Stimulated activated CD4-positive, alpha-beta T cell treated with anti-CD3 and anti-CD28 coated beads, Interleukin-4, amount 100 ng/mL, for 24 hours (primary cell): ENCODE data around the gene FOXRED2.

Experiments
- DNase-seq: peaks from one replicate; pipeline ENCODE4 v3.0.0-alpha.2; 2020

Gene FOXRED2

GRCh38 chr22:36512991-36513390 lies 6.2 kb upstream of the FOXRED2 start:
- no peak for DNase-seq

GRCh38 chr22:36512333-36512732 lies 5.5 kb upstream of the FOXRED2 start:
- no peak for DNase-seq

GRCh38 chr22:36510966-36511881 lies 4.4 kb upstream of the FOXRED2 start:
- DNase-seq: peak; percentile 35

- DNase-seq: no peak
Measured at GRCh38 chr22:36510384-36510783, 3.5 kb upstream of the FOXRED2 start.

- no peak for DNase-seq
Measured at GRCh38 chr22:36507518-36508010, 724 bp upstream of the FOXRED2 start.

GRCh38 chr22:36505998-36506635 lies 723 bp downstream of the FOXRED2 start:
- no peak for DNase-seq

GRCh38 chr22:36497910-36498665 lies 8.8 kb downstream of the FOXRED2 start:
- no peak for DNase-seq

GRCh38 chr22:36493690-36494110 lies 13.1 kb downstream of the FOXRED2 start:
- DNase-seq: no peak

GRCh38 chr22:36492109-36492508 lies 14.7 kb downstream of the FOXRED2 start:
- no peak for DNase-seq

GRCh38 chr22:36491155-36491554 lies 15.7 kb downstream of the FOXRED2 start:
- DNase-seq: no peak

GRCh38 chr22:36486619-36487384 lies 20.0 kb downstream of the FOXRED2 start:
- DNase-seq: peak; percentile 72

GRCh38 chr22:36481393-36482168 lies 25.3 kb downstream of the FOXRED2 start, which contains the start of gene TXN2:
TXN2 (minus strand) TSS chr22:36481640; CDS start chr22:36480837, 803 bp downstream.
- peak; percentile 95 for DNase-seq

- no peak for DNase-seq
Measured at GRCh38 chr22:36480941-36481392, 25.9 kb downstream of the FOXRED2 start.

GRCh38 chr22:36478966-36479365 lies 27.9 kb downstream of the FOXRED2 start:
- no peak for DNase-seq

GRCh38 chr22:36475341-36475740 lies 31.5 kb downstream of the FOXRED2 start:
- DNase-seq: no peak

- DNase-seq: no peak
Measured at GRCh38 chr22:36472689-36473088, 34.2 kb downstream of the FOXRED2 start.

- no peak for DNase-seq
Measured at GRCh38 chr22:36471341-36471821, 35.5 kb downstream of the FOXRED2 start.

- DNase-seq: no peak
Measured at GRCh38 chr22:36470994-36471331, 35.9 kb downstream of the FOXRED2 start.

GRCh38 chr22:36470162-36470993 lies 36.5 kb downstream of the FOXRED2 start:
- DNase-seq: peak; percentile 86

GRCh38 chr22:36469094-36469710 lies 37.6 kb downstream of the FOXRED2 start:
- no peak for DNase-seq
